ENCODE data around the gene CCDC175. TPM values are rescaled to one million over a fixed set of nuclear protein-coding genes. Genes with fewer than 3 reads are reported as not detected.

The CCDC175 gene
- total RNA-seq, 2 experiments from 2014 or later: not detected

GRCh38 chr14:59566725-59567124, 9.9 kb downstream of the CCDC175 start:
- H3K27ac ChIP-seq (ENCODE audit: low read depth, low read length, poor library complexity, severe bottlenecking): no peak overlapping the region
- ChIA-PET POLR2A (interaction anchor here (1.6 kb wide), 1 partner anchor 60 kb away, joined by 4 read pairs; no protein-coding TSS in a partner anchor), CTCF (ENCODE audit: unreplicated experiment) (no interaction called here)
- H3K9me3 ChIP-seq (ENCODE audit: low read length): no peaks in the 10 kb centered on the region
- H3K4me3 ChIP-seq (ENCODE audit: low read depth, low read length, poor library complexity, severe bottlenecking): no peak overlapping the region
- no peaks in the 10 kb centered on the region for H4K20me1 ChIP-seq (ENCODE audit: insufficient read depth, low read length)
- H3K79me2 ChIP-seq (ENCODE audit: insufficient read depth, low read depth, low read length): no peaks in the 10 kb centered on the region
- no peaks in the 10 kb centered on the region for H3K9me2 ChIP-seq (ENCODE audit: insufficient read depth, low read length)
- no peak overlapping the region for H2AFZ ChIP-seq (ENCODE audit: low read length)
- TF ChIP-seq EZH2phosphoT487 (IDR thresholded peaks at IDR 0.05; ENCODE audit: borderline replicate concordance, low read depth, low read length) (no peak), CTCF (conservative IDR thresholded peaks at IDR 0.05; ENCODE audit: low read length) (no peak)
- BruUV-seq (replicated peaks): no TSS peak
- DNase-seq (ENCODE audit: low spot score): no peak
- no peaks in the 10 kb centered on the region for H3K36me3 ChIP-seq (ENCODE audit: insufficient read depth, low read length)
- H3K4me1 ChIP-seq (ENCODE audit: insufficient read depth, low read length, poor library complexity, severe bottlenecking): no peaks in the 10 kb centered on the region
- intact Hi-C loops (cut with micrococcal nuclease; ENCODE audit: unreplicated experiment): no loop called here
- no peak overlapping the region for H3K4me2 ChIP-seq (ENCODE audit: low read length)

- Histone ChIP-seq H3K79me2 (ENCODE audit: insufficient read depth, low read depth, low read length) (no peaks in the 10 kb centered on the region), H3K4me1 (ENCODE audit: insufficient read depth, low read length, poor library complexity, severe bottlenecking) (no peaks in the 10 kb centered on the region), H3K9me2 (ENCODE audit: insufficient read depth, low read length) (no peaks in the 10 kb centered on the region), H3K9me3 (ENCODE audit: low read length) (no peaks in the 10 kb centered on the region), H3K36me3 (ENCODE audit: insufficient read depth, low read length) (no peaks in the 10 kb centered on the region), H3K4me3 (ENCODE audit: low read depth, low read length, poor library complexity, severe bottlenecking) (no peak overlapping the region), H3K27ac (ENCODE audit: low read depth, low read length, poor library complexity, severe bottlenecking) (no peak overlapping the region), H4K20me1 (ENCODE audit: insufficient read depth, low read length) (no peaks in the 10 kb centered on the region), H3K4me2 (ENCODE audit: low read length) (no peak overlapping the region), H2AFZ (ENCODE audit: low read length) (no peak overlapping the region)
- no peak for DNase-seq (ENCODE audit: low spot score)
- intact Hi-C loops (cut with micrococcal nuclease; ENCODE audit: unreplicated experiment): no loop called here
- BruUV-seq (replicated peaks): no TSS peak
- TF ChIP-seq EZH2phosphoT487 (IDR thresholded peaks at IDR 0.05; ENCODE audit: borderline replicate concordance, low read depth, low read length) (no peak), CTCF (conservative IDR thresholded peaks at IDR 0.05; ENCODE audit: low read length) (no peak)
- ChIA-PET CTCF (ENCODE audit: unreplicated experiment) (no interaction called here), POLR2A (interaction anchor here (0.5 to 1.6 kb wide), 2 partner anchors 60 to 440 kb away, joined by 3 to 4 read pairs; no protein-coding TSS in a partner anchor)
Measured at GRCh38 chr14:59566296-59566695, 10.3 kb downstream of the CCDC175 start.

GRCh38 chr14:59565087-59565486, 11.5 kb downstream of the CCDC175 start:
- Histone ChIP-seq H3K9me2 (ENCODE audit: insufficient read depth, low read length) (no peaks in the 10 kb centered on the region), H3K4me1 (ENCODE audit: insufficient read depth, low read length, poor library complexity, severe bottlenecking) (no peaks in the 10 kb centered on the region), H3K4me2 (ENCODE audit: low read length) (no peak overlapping the region), H3K27ac (ENCODE audit: low read depth, low read length, poor library complexity, severe bottlenecking) (no peak overlapping the region), H3K4me3 (ENCODE audit: low read depth, low read length, poor library complexity, severe bottlenecking) (no peak overlapping the region), H3K36me3 (ENCODE audit: insufficient read depth, low read length) (no peaks in the 10 kb centered on the region), H3K9me3 (ENCODE audit: low read length) (no peaks in the 10 kb centered on the region), H3K79me2 (ENCODE audit: insufficient read depth, low read depth, low read length) (no peaks in the 10 kb centered on the region), H4K20me1 (ENCODE audit: insufficient read depth, low read length) (no peaks in the 10 kb centered on the region), H2AFZ (ENCODE audit: low read length) (no peak overlapping the region)
- intact Hi-C loops (cut with micrococcal nuclease; ENCODE audit: unreplicated experiment): no loop called here
- no peak for TF ChIP-seq EZH2phosphoT487 (IDR thresholded peaks at IDR 0.05; ENCODE audit: borderline replicate concordance, low read depth, low read length)
- no peak for DNase-seq (ENCODE audit: low spot score)
- CTCF ChIA-PET (ENCODE audit: unreplicated experiment): no interaction called here
- no TSS peak for BruUV-seq (replicated peaks)
- POLR2A ChIA-PET: no interaction called here
